Renal pelvis (tissue), 4 donors: ENCODE measurements around the gene RUSC1. TPM values are rescaled to one million over a fixed set of nuclear protein-coding genes. Genes with fewer than 3 reads are reported as not detected.
A peak's percentile ranks its signal among the peaks of the same experiment; 100 is the strongest.

Source experiments
- DNase-seq: peaks from one replicate; pipeline ENCODE4 v3.0.0-alpha.2; 2013
- polyA plus RNA-seq, 3 donors: library from polyadenylated mRNA; unstranded; fragments of 120-200 nt; gene quantifications; one replicate each; pipeline ENCODE4 v1.2.1, GENCODE V29; 2013; ENCODE audit not compliant: insufficient read length in 3 of 3

RUSC1 gene
- polyA plus RNA-seq, 3 donors = 35.9 to 41.7 (median 41.0) TPM

DNA sequence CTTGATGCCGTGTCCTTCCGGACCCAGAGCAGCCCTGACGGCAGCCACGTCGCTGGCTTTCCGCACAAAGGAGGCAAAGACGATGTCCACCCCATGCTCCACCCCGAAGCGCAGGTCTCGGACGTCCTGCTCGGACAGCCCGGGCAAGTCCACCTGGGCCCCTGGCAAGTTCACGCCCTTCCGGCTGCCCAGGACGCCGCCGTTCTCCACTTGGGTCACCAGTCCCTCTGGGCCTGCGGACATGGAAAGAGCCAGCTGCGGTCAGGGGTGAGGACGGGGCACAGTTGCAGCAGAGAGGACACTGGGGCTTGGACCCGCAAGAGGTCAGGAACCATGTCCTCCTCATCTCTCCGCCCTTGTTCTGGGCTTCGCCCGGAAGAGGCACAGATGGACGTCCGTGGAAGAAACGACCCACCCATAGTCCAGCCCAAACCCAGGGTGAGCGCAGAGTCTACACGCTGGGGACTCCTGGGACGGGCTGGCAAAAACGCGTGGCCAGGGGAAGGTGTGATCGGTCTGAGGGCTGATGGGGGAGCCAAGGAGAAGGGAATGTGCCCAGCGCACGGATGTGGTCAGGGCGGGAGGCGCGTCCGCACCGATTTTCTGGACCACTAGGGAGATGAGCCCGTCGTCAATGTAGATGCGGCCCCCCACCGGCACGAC lies 26.0 kb upstream of the RUSC1 start:
- DNase-seq = no peak

DNA sequence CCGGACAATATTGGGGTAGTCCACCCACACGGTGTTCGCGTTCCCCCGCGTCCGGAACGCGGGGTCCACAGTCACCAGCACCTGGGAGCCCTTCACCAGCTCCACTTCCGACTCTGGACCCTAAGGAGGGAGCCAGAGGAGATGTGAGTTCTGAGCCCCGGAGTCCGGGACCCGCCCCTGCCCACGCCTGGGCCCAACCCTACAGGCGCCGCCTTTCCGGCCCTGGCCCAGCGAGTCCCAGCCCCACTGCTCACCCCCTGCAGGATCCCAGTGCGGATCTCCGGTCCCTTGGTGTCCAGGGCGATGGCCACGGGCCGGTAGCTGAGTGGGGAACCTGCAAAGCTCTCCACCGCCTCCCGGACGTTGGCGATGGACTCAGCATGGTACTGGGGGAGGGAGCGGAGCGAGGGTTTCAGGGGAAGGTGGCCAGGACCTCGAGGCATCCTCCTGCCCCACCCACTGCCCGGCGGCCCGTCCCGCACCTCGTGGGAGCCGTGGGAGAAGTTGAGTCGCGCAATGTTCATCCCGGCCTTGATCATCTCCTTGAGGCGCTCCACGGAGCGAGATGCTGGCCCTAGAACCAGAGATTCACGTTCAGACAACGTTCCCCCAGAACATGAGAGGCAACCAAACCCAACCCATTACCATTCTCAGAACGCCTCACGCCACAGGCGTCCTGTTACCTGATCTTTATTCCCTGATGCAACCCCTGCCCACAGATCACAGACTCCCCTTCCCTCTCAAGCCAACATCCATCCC lies 25.3 kb upstream of the RUSC1 start:
- DNase-seq = no peak

DNA sequence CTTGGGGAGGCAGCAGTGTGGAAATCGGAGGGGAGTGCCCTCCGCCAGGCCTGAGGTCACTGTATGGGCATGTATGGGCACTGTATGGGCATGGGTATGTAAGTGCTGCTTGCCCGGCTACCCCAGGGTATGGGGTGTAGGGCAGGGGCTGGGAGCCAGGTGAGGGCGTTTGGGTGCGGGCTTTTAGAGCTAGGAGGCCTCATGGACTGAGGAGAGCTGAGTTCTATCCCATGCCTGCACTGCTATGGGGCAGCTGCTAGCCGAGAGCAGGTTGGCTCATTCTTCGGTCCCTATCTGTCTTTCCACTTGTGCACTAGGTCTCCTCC lies 24.8 kb upstream of the RUSC1 start:
- no peak for DNase-seq

DNA sequence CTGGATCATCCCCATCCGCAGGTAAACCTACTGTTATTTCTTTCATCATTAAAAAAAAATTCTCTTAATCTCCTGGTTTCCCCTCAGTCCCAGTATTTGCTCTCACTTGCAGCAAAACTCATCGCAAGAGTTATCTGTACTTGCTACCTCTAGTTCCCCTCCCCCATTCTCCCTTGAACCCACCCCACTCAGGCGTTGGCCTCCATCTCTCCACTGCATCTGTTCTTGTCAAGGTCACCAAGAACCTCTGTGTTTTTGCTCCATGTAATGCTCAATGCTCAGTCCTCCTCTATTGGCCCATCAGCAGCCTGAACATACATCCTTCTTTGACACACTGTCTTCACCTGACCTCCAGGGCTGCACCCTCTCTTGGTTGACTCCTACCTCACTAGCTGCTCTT lies 24.0 kb upstream of the RUSC1 start:
- DNase-seq = no peak

DNA sequence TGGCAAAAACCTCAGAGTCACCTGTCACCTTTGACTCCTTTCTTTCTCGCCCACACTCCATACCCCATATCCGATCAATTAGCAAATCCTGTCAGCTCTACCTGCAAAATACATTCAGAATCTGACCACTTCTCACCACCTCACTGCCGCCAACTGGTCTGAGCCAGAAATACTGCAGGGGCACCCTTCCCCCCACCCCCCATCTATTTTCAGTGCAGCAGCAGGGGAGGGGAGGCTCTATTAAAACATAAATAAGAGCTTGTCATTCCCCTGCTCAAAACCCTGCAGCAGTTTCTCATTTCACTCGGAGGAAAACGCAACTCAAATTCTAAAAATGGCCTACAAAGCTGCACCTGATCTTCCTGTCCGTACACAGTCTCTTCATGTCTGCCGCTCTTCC lies 23.3 kb upstream of the RUSC1 start:
- DNase-seq = no peak

GRCh38 chr1:155300024-155300423 lies 20.7 kb upstream of the RUSC1 start:
- no peak for DNase-seq

DNA sequence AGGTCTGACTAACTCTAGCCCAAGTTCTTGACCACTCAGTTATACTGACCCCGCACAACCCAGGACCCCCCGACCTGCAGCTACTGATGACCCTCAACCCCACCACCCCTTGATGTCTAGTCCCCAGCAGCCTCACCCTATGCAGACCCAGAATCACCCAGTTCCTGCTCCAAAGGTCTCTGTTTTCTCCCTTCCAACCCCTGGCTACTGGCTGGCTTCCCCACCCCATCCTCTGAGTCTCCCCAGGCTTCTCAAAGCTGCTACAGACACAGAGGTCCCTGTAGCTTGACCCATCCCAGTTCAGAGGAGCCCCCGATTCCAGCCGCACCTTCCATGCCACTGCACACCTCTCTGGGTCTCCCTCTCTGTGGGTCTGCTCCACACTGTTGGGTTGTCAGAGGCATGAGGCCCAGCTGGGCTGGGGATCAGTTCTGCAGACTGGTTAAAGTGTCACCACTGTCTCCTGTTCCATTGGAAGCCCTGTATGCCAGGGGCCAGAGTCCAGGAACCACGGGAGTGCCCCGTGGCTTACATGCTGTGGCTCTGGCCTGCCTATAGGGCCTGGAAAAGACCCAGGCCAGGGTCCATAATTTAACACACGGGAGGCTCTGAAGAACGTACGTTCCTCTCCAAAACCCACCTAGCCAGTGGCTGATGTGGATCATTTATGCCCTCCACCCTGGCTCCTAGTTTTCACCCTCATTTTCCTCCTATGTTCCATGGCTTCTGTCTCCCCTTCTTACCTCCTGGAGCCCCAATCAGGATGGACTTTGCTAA lies 20.0 kb upstream of the RUSC1 start:
- no peak for DNase-seq

GRCh38 chr1:155301342-155301841 lies 19.3 kb upstream of the RUSC1 start, which contains the start of gene PKLR:
PKLR (minus strand) TSS chr1:155301438; CDS start chr1:155301395, 43 bp downstream.
- DNase-seq = no peak

DNA sequence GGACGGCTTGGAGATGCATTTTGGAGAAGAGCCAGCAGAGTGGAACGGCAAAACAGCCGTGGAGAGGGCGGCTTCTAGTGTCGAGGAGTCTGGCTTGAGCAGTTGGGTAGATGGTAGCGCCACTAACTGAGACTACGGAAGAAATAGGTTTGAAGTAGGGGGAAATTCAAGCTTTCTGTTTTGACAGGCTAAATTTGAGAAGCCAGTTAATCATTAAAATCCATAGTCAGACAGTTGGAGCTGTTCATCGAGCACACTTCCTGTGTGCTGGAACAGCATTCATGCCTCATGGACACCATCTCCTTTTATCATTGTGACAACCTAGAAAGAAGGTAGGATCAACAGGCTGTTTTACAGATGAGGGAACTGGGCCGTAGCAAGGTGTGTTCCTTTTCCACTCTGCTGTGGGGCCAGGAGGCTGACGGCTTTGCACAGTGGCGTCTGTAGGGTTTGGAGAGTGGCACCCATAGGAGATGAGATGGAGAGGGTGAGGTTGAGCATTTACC lies 16.1 kb upstream of the RUSC1 start:
- no peak for DNase-seq

DNA sequence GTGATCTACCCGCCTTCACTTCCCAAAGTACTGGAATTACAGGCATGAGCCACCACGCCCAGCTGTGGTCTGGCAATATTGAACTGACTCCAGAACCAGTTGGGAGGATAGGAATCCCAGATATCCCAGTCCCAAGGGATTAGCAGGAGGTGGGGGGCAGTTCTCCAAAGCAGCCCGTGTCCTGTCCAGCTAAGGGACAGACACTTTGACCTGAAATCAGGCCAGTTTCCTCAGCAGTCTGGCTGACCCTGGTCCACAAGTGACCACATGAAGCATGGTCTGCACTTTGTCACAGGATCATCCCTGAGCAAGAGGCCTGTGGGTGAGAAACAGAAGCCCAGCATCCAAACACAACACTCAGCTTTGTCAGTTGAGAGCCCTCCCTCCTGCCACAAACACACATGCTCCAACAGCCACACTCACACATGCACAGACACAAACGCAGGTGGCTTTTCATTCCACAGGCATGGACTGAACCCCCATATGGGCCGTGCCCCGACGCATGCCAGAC lies 14.8 kb upstream of the RUSC1 start:
- DNase-seq = no peak

DNA sequence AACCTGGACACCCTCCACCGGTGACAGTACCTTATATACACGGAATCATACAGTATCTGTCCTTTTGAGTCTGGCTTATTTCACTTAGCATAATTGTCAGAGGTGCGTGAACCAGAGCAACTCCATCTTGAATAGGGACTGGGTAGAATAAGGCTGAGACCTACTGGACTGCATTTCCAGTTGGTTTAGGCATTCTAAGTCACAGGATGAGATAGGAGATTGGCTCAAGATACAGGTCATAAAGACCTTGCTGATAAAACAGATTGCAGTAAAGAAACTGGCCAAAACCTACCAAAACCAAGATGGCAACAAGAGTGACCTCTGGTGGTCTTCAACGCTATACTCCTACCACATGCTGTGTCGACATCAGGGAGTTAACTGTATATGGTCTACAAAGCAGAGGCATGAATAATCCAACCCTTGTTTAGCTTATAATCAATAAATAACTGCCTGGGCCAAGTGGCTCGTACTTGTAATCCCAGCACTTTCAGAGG lies 13.4 kb upstream of the RUSC1 start:
- DNase-seq = no peak

GRCh38 chr1:155308493-155309422 lies 11.9 kb upstream of the RUSC1 start, which contains the start of gene FDPS:
FDPS (plus strand) TSS chr1:155308866; CDS start chr1:155309790, 924 bp downstream.
- peak; percentile 99 for DNase-seq

DNA sequence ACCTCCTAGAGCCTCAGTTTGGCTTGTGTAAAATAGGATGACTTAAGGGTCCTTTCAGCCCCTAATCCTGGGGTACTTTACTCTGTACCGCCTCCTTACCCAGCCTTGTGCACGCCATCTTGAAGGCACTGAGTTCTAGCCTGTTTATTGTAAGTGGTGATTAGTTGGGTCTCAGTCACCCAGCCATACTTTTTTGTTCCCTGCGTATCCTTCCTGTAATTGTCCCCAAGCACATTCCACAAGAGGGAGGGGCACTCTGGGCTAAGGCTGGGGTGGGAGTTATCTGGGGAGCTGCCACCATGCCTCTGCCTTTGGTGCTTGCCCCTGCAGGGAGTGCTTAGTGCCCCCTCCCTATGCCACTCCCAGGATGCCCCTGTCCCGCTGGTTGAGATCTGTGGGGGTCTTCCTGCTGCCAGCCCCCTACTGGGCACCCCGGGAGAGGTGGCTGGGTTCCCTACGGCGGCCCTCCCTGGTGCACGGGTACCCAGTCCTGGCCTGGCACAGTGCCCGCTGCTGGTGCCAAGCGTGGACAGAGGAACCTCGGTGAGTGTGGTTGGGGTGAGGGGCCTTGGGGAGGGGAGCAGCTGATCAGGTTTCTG lies 11.2 kb upstream of the RUSC1 start:
- DNase-seq = no peak

GRCh38 chr1:155313261-155313660 lies 7.4 kb upstream of the RUSC1 start:
- no peak for DNase-seq

- no peak for DNase-seq
Observed at GRCh38 chr1:155316922-155317321, 3.8 kb upstream of the RUSC1 start.

DNA sequence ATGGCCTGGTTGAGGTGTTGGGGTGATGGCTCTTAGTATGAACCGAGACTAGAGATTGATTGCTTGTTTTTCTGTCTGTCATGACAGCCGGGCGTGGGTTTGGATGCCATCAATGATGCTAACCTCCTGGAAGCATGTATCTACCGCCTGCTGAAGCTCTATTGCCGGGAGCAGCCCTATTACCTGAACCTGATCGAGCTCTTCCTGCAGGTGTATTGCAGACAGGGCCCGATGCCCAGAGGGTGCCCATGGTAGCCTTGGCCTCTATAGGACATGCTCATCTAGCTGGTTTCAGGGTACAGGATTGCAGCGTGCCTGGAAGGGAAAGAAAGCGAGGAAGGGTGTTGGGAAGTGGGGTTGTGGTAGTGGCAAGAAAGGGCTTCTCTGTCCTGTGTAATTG lies 2.6 kb upstream of the RUSC1 start:
- DNase-seq = no peak

- DNase-seq = no peak
Observed at GRCh38 chr1:155319536-155319935, 1.2 kb upstream of the RUSC1 start.

DNA sequence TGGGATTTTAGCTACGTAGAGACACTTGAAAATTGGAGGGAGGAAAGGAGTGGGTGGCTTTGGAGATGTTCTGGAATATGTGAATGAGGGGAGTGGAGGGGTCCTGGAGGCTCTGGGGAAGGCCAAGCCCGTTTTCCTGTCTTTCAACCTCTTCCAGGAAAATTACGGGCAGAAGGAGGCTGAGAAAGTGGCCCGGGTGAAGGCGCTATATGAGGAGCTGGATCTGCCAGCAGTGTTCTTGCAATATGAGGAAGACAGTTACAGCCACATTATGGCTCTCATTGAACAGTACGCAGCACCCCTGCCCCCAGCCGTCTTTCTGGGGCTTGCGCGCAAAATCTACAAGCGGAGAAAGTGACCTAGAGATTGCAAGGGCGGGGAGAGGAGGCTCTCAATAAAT lies 442 bp upstream of the RUSC1 start:
- DNase-seq = no peak

GRCh38 chr1:155321639-155322503 lies 1.2 kb downstream of the RUSC1 start:
- no peak for DNase-seq
